Endometrial microvascular endothelial cells (primary cell): ENCODE measurements around the gene ELAC1. TPM values are rescaled to one million over a fixed set of nuclear protein-coding genes. Genes with fewer than 3 reads are reported as not detected.
"Not testable (repeated sequence)": the region's sequence is repeated elsewhere in the genome, so short reads cannot be mapped to it uniquely, and the experiment has no call there.

Experiments used
- in situ Hi-C: cut with HindIII; loops from 2 replicates; pipeline ENCODE4 v1.10.0; 2017; ENCODE audit warnings: low sequenced_read_pairs, low pct_unique_long_range_greater_than_20kb; ENCODE audit errors: inconsistent ontology term
- total RNA-seq: library from RNA; depleted of rRNA; stranded (reverse); fragments of >200 nt; gene quantifications from one replicate; pipeline ENCODE4 v1.2.3, GENCODE V29; 2015; ENCODE audit errors: inconsistent ontology term

Gene ELAC1
- 13.0 TPM for total RNA-seq

- in situ Hi-C loops: no loop called here
These were observed at the start of gene ELAC1 for GRCh38 chr18:50967714-50968661. Gene ELAC1 (plus strand): TSS chr18:50968040. CDS start chr18:50974405, 6,365 bp downstream.

GRCh38 chr18:50918153-50918552 is 49.7 kb upstream of the ELAC1 start:
- in situ Hi-C loops: no loop called here

- in situ Hi-C loops: no loop called here
These were observed 43.5 kb upstream of the ELAC1 start for GRCh38 chr18:50924372-50924771.

GRCh38 chr18:50926521-50926920 is 41.3 kb upstream of the ELAC1 start:
- in situ Hi-C loops: no loop called here

- in situ Hi-C loops: no loop called here
These were observed 39.3 kb upstream of the ELAC1 start for GRCh38 chr18:50928551-50928950.

GRCh38 chr18:50933684-50934083 is 34.2 kb upstream of the ELAC1 start:
- in situ Hi-C loops: no loop called here

- in situ Hi-C loops: no loop called here
These were observed 33.2 kb upstream of the ELAC1 start for GRCh38 chr18:50934545-50935211.

- in situ Hi-C loops: no loop called here
These were observed 32.2 kb upstream of the ELAC1 start for GRCh38 chr18:50935493-50936191.

GRCh38 chr18:50937183-50937582 is 30.7 kb upstream of the ELAC1 start:
- in situ Hi-C loops: no loop called here

- in situ Hi-C loops: no loop called here
These were observed 28.9 kb upstream of the ELAC1 start for GRCh38 chr18:50938912-50939311.

- in situ Hi-C loops: no loop called here
These were observed 23.5 kb upstream of the ELAC1 start for GRCh38 chr18:50944245-50944932.

- in situ Hi-C loops: not testable (repeated sequence)
These were observed 21.9 kb upstream of the ELAC1 start for GRCh38 chr18:50945918-50946317.

GRCh38 chr18:50947899-50948298 is 19.9 kb upstream of the ELAC1 start:
- in situ Hi-C loops: no loop called here

- in situ Hi-C loops: no loop called here
These were observed 18.7 kb upstream of the ELAC1 start for GRCh38 chr18:50949185-50949584.

GRCh38 chr18:50950626-50951025 is 17.2 kb upstream of the ELAC1 start:
- in situ Hi-C loops: no loop called here

- in situ Hi-C loops: no loop called here
These were observed 14.0 kb upstream of the ELAC1 start for GRCh38 chr18:50953822-50954221.

GRCh38 chr18:50955253-50955652 is 12.6 kb upstream of the ELAC1 start:
- in situ Hi-C loops: no loop called here

- in situ Hi-C loops: no loop called here
These were observed 11.7 kb upstream of the ELAC1 start for GRCh38 chr18:50956116-50956515.

- in situ Hi-C loops: no loop called here
These were observed 5.9 kb upstream of the ELAC1 start for GRCh38 chr18:50961974-50962373.
